GM04504 (cell line): ENCODE results near the gene PPIP5K2.
"Not testable (repeated sequence)": the region's sequence is repeated elsewhere in the genome, so short reads cannot be mapped to it uniquely, and the experiment has no call there.

ENCODE experiments used
- DNase-seq: peaks from one replicate; pipeline ENCODE4 v3.0.0-alpha.2; 2012; ENCODE audit warnings: low read depth

PPIP5K2 gene

DNA sequence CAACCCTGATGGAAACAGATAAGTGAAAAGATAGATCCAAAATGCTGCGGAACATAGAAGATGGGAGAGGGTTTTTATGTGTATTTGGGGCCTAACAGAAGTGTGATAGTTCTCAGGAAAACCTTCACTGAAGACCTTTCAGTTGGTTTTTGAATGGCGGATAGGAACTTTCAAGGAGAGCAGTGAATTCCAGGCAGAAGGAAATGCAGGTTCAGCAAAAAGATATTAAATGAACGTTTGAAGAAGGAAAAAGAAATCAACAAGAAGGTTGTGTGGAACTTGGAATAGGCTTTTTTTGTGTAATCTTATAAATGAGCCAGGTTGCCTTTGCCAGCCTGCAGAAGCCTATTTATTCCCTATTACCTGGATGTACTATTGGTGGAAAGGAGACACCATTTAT, 2.1 kb downstream of the PPIP5K2 start:
- no peak for DNase-seq

DNA sequence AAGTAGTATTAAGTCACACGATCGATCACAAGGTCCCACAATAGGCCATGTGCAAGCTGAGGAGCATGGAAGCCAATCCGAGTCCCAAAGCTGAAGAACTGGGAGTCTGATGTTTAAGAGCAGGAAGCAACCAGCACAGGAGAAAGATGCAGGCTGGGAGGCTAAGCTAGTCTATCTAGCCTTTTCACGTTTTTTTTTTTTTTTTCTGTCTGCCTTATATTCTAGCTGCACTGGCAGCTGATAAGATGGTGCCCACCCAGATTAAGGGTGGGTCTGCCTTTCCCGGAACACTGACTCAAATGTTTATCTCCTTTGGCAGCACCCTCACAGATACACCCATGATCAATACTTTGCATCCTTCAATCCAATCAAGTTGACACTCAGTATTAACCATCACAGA, 6.5 kb downstream of the PPIP5K2 start:
- no peak for DNase-seq

DNA sequence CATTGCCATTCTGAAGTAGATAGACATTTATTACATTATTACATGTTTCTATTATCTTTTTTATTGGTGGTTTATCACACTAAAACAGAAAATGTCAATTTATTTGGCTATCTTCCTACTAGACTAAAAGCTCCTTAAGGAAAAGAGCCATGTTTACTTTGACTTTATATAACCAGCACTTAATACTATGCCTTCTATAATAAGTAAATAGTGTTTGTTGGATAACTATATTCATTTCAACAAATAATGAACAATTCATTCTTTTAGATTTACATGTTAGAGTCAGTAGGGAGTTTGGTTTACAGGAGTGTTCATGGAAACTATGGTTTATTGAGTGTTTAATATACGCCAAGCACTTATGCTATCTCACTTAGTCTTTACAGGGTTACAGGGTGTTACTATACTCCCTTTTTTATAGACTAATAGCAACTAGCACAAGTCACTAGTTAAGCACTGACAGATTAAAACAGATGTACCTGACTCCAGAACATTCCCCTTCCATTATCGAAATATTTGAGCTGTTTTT, 7.3 kb downstream of the PPIP5K2 start:
- DNase-seq = no peak

DNA sequence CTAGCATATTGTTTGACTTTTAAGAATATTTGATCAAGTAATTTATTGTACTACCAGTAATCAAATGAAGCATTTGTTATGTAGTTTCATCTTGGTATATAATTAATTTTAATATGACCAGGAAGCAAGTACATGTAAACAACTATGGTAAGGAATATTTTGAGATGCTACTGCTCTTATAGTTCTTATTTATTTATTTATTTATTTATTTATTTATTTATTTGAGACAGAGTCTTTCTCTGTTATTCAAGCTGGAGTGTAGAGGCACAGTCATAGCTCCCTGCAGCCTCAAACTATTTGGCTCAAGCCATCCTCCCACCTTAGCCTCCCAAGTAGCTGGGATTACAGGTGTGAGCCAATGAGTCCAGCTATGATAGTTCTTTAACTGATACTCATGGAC, 8.1 kb downstream of the PPIP5K2 start:
- no peak for DNase-seq

DNA sequence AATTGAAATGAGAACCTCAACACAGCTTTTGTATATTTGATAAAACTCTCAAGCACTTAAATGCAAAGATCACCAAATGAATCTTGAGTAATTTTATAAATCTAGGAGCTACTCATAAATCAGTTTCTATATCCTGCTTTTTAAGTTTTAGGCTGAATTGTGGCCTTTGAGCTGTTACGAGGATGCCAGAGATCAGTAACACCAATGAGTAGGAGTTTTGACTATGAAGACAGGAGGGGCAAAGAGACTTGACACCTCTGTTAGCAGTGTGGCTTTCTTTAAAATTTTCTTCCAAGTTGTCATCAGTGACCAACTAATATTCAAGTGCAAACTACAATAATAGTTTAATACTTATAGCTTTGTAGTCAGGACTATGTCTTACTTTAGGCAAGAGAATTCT, 12.6 kb downstream of the PPIP5K2 start:
- no peak for DNase-seq

DNA sequence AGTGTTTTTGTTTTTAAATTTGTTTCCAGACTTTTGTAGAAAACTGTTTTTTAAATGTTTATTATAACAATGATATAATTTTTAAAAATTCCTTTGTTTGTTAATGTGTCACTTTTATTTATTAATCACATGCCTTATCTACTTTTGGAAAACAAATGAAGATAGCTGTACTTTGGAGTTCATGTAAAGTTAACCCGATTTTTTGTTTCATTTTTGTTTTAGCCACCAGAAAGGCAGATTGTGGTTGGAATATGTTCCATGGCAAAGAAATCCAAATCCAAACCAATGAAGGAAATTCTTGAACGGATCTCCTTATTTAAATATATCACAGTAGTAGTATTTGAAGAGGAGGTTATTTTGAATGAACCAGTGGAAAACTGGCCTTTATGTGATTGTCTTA, 13.1 kb downstream of the PPIP5K2 start:
- DNase-seq = no peak

DNA sequence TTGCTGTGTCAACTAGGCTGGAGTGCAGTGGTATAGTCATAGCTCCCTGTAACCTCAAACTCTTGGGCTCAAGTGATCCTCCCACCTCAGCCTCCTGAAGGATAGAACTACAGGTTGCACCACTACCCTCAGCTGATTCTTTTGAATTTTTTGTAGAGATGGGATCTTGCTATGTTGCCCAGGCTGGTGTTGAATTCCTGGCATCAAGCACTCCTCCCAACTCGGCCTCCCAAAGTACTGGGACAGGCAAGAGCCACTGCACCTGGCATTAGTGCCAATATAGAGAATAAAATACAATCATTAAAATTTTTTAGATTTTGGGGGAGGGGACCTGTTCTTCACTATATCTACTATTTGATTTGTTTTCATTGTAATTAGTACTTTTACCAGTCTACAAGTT, 15.4 kb downstream of the PPIP5K2 start:
- DNase-seq = no peak

DNA sequence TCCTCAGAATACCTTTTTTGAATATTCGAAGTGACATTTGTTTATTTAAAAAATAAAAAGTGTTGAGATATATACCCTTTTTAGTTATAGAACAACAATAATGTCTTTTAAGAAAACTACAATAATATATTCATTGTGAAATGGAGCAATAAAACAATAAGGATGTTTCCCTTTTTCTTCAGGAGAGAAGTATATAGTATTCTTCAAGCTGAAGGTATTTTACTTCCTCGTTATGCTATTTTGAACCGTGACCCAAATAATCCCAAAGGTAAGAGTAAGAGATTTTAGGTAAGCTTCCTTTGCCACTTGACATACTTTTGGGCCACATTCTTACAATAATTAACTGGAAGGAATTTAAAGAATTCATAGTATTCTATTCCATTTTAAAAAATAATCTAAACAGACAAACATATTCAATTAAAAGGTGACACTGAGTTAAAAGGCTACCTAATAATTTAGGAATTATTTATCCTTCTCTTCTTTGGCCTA, 18.1 kb downstream of the PPIP5K2 start:
- DNase-seq = no peak

DNA sequence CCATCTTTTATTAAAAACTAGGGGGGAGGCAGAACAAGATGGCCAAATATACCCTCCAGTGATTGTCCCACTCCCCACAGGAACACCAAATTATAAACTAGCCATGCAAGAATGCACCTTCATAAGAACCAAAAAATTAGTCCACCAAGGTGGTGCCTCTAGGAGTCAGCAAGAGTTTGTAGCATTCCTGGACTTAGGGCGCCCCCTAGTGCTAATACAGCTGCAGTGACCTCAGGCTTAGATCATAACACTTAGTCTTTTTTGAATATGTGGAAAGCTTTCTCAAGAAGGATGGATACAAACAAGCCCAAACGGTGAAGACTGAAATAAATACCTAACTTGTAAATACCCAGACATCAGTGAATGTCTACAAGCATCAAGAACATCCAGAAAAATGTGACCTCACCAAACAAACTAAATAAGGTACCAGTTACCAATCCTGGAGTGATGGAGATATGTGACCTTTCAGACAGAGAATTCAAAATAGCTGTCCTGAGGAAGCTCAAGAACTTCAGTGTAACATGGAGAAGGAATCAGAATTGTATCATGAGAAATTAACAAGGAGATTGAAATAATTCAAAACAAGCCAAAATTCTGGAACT, 19.3 kb downstream of the PPIP5K2 start:
- DNase-seq = peak; percentile 42

DNA sequence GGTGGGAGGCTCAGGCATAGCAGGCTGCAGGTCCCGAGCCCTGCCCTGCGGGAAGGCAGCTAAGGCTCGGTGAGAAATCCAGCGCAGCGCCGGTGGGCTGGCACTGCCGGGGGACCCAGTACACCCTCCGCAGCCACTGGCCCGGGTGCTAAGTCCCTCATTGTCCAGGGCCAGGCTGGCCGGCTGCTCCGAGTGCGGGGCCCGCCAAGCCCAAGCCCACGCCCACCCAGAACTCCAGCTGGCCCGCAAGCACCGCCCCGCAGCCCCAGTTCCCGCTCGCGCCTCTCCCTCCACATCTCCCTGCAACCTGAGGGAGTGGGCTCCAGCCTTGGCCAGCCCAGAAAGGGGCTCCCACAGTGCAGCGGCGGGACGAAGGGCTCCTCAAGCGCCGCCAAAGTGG, 22.0 kb downstream of the PPIP5K2 start:
- DNase-seq = not testable (repeated sequence)

DNA sequence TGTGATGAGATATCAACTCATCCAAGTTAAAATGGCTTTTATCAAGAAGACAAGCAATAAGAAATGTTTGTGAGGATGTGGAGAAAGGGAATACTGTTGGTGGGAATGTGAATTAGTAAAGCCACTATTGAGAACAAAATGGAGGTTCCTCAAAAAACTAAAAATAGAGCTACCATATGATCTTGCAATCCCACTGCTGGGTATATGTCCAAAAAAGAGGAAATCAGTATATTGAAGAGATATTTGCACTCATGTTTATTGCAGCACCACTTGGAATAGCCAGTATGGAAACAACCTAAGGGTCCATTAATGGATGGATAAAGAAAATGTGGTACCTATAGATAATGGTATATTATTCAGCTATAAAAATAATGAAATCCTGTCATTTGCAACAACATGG, 25.1 kb downstream of the PPIP5K2 start:
- DNase-seq = no peak

DNA sequence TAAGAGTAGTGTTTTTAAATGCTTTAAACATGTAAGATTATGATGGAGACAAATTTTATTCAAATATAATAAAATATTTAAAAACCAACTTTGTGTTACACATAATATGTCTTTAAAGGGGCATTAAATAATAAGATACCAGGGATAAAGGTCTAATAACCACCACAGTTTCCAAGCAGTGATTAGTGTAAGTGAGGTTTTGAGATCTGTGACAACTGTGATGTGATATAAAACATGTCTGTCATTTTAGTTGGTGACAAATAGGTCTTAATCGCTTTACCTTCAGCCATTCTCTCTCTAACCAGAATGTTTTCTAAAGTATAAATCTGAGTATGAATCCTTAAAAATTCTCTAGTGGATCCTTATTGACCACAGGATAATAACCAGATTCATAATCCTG, 28.1 kb downstream of the PPIP5K2 start:
- DNase-seq = no peak

DNA sequence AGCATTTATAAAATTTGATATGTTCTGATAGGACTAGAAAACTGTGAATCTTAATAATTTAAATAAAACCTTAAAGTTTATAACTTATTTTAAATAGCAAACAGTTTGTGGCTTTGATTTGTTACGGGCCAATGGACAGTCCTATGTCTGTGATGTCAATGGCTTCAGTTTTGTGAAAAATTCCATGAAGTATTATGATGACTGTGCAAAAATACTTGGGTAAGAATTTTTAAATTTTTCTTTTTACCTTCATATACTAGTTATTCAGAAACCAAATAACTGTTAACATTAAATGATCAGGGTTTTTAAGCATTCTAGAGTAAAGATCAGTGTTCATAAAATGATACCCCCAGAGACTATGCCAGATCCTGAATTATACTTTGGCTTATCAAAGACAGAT, 31.1 kb downstream of the PPIP5K2 start:
- no peak for DNase-seq

DNA sequence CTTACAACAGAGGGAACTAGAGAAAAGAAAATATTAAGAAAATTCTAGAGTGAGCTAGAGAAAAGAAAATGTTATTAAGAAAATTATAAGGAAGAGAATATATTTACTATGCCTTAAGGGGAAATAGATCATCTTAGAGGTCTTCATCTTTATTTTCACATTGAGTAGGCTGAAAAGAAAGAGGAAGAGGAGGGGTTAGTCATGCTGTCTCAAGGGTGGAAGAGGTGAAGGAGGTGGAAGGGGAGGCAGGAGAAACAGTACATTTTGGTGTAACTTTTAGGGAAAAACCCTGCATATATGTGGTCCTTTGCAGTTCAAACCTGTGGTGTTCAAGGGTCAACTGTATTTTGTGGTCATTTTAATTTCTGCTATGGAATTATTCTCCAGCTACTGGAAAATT, 46.6 kb downstream of the PPIP5K2 start:
- no peak for DNase-seq

DNA sequence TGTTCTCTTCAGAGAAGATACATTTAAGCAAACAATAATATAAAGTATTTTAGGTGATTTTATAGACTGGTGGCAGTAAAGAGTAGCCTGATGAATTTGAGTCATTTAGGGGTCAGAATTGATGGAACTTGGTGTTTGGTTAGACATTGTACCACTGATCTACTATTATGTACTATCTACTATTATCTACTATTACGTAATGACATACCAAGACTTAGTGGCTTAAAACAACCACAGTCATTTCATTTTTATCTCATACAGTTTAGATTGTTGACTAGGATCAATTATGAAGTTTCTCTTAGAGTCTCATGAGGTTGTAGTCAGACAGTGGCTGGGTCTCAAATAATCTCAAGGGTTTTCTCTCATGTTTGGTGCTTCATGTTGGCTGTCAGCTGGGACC, 54.0 kb downstream of the PPIP5K2 start:
- DNase-seq = no peak

DNA sequence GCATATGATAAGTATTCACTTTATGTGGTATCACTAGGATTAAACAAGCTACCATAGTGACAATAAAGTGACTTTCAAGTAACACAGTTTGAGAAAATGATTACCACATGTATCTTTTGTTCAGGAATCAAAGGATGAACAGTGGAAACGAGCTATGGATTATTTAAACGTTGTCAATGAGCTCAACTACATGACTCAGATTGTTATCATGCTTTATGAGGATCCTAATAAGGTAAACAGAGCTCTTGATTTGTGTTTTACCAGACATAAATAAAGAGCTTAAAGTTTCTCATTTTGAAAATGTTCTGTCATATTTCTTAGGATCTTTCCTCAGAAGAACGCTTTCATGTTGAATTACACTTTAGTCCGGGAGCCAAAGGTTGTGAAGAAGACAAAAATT, 57.4 kb downstream of the PPIP5K2 start:
- DNase-seq = no peak

DNA sequence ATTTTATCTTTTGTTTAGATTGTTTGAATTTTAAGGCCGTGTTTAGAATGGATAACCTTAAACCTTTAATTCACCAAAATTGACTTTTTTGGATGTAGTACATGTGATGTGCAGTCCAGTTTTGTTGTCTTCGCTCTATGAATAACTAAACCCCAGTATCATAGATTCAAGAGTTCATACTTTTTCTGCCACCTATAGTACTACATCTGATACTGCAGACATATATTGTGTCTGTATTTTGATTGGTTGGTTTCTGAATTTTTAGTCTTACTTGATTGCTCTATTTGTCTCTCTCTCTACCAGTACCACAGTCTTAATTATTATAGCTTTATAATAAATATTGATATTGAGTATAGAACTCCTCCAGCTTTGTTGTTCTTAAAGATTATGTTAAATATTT, 58.1 kb downstream of the PPIP5K2 start:
- no peak for DNase-seq

DNA sequence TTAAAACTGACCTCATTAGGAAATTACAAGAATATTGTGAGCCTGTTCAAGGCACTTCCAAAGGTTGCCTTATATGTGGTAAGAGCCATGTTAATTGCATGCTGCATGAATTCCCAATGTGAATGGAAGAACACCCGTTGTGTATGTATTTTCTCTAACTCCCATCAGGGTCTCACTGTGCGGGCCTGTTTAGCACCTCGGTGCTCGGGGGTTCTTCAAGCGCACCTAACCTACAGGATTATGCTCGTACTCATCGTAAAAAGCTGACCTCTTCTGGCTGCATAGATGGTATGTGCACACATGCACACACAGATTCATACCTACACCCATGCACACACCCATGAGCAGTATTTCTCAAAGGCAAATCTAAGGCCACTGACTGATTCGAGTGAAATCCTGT, 66.1 kb downstream of the PPIP5K2 start:
- DNase-seq = no peak

DNA sequence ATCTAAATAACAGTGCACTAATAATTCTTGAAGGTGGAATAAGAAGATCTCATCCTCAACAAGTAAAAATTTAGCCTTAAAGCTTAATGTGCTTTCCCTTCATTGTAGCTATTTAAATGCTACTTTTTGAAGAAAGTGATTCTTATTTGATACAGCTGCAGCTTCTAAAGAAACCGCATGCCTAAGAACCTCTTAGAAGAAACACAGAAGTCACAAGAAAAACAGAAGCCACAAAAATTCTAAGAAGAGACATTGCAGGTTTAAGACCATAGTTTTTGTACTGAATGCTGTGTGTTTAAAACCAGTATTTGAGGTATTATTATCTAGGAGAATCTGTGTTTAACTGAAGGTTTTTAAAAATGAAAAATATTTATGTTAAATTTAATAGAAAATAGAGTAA, 68.3 kb downstream of the PPIP5K2 start:
- no peak for DNase-seq

DNA sequence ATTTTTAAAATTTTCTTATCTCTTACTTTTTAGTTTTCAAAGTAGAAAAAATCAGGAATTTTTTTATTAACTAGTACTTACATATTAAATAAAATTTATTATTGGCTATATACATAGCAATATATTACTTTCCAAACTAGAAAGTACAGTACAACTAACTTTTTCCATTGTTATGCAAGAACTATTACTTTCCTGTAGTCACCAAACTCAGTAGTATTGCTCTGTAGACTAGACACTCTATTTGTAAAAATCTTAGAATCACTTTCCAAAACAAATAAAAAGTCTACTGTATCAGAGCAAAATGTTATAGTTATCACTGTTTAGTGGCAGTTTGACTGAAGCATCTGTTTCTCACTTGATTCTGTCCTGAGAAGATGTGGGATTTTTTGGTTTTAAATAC, 83.1 kb downstream of the PPIP5K2 start:
- DNase-seq = no peak

DNA sequence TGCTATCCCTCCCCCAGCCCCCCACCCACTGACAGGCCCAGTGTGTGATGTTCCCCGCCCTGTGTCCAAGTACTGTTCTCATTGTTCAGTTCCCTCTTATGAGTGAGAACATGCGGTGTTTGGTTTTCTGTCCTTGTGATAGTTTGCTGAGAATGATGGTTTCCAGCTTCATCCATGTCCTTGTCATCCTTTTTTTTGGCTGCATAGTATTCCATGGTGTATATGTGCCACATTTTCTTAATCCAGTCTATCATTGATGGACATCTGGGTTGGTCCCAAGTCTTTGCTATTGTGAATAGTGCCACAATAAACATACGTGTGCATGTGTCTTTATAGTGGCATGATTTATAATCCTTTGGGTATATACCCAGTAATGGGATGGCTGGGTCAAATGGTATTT, 84.9 kb downstream of the PPIP5K2 start:
- not testable (repeated sequence) for DNase-seq

DNA sequence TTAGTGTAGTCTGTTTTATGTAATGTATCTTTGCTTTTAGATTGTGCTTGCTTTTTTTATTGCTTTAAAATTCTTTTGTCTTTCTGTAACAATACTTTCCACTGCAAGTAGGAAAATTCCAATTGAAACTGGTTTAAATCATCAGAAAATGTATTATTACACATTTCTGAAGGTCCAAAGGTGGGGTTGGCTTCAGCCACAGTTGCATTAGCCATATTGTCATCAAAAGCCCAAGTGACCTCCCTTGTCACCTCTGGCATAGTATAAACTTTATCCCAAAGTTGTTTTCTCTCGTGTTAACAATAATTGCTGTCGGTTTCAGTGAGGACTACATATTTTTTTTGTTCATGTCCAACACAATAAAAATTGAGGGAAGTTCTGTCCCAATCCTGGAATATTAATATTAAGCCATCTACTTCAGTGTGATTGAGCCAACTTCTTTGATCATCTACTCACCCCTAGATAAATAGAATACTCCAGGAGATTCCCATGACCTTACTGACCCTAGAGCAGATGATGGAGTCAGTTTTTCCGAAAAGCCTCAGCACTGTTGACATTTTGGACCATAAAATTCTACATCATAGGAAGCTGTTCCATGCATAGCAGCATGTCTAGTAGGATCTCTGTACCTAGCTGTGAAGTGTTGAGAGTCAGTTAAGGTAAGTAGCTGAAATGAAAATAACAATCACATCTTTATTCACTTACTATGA, 86.0 kb downstream of the PPIP5K2 start:
- DNase-seq = no peak

DNA sequence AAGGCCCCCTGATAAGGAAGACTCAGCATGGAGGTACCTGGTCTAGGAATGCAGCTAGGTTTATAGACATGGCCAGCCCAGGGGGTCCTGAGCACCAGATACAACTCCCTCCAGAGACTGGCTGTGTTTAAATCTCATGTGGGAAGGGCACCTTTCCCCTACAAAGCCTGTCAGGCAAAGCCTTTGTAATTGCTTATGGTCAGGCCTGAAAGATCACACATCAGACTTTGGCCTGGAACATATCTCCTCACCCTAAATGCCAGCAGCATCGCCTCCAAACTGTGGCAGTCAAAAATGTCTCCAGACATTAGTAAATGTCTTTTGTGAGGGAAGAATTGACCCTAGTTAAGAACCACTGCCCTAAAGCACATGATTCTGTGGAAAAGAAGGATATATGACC, 86.9 kb downstream of the PPIP5K2 start:
- DNase-seq = no peak

DNA sequence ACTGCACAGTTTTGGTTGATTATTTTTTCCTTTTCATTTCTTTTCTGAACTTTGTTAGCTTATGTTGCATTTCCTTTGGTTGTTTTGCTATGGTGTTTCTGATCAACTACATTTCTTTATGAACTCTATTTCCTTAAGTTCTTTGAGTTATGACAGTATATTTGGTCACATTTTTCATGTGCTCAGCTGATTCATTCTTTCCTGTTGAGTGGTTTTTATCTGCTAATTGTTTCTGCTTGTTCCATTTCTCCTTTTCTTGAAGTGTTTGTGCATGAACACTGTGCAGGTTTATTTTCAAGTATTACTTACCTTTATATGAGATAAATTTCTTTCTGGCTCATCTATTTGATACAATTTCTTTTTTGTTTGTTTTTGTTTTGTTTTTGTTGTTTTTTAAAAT, 87.6 kb downstream of the PPIP5K2 start:
- DNase-seq = peak; percentile 1
